IgD-negative memory B cell (primary cell): ENCODE measurements around the gene C1orf50. TPM values are rescaled to one million over a fixed set of nuclear protein-coding genes. Genes with fewer than 3 reads are reported as not detected.

Source experiments
- H3K27ac Mint-ChIP-seq, 3 donors: one replicate each; pipeline ENCODE4 v1.8.0; 2020 to 2022; ENCODE audit warnings: mild to moderate bottlenecking in 3 of 3, mixed read lengths in 3 of 3, moderate library complexity in 1 of 3
- H3K27me3 Mint-ChIP-seq: one replicate; pipeline ENCODE4 v1.8.0; 2021; ENCODE audit warnings: mixed read lengths
- H3K36me3 Mint-ChIP-seq: one replicate; pipeline ENCODE4 v1.8.0; 2020; ENCODE audit warnings: mild to moderate bottlenecking, mixed read lengths
- H3K4me1 Mint-ChIP-seq, 3 donors: one replicate each; pipeline ENCODE4 v1.8.0; 2020 to 2022; ENCODE audit warnings: mixed read lengths in 3 of 3, mild to moderate bottlenecking in 1 of 3
- H3K4me3 Mint-ChIP-seq, 4 donors: one replicate each; pipeline ENCODE4 v1.8.0; 2020 to 2022; ENCODE audit warnings: mild to moderate bottlenecking in 4 of 4, mixed read lengths in 4 of 4, moderate library complexity in 3 of 4
- H3K9me3 Mint-ChIP-seq, 3 donors: one replicate each; pipeline ENCODE4 v1.8.0; 2020 to 2021; ENCODE audit warnings: mixed read lengths in 3 of 3, mild to moderate bottlenecking in 1 of 3
- polyA plus RNA-seq: library from polyadenylated mRNA; unstranded; fragments of 300-500 nt; fragmentation: Illumina TruSeq; gene quantifications from one replicate; pipeline ENCODE4 v1.2.3, GENCODE V29; 2021

Gene C1orf50
- polyA plus RNA-seq, 1 donor from 2014 or later, result 4.2 TPM

DNA sequence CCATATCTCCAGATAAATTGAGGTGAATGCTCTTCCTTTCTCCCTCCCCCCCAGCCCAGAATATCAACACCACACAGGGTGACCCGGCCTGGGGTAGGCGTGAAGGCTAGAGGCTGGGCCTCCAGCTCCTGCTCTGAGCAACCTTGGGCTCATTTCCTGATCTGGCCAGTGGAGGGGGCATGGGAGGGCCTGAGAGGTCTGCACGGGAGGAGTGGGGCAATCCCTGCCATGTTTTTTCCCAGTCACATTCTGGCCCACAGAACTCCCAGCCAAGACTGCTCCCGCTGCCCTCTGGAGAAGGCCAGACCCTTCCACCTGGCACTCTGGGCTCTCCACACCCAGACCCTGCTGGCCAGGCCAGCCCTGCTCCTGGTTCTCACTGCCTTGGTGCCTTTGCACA, 30.9 kb upstream of the C1orf50 start:
- Mint-ChIP-seq H3K9me3 (no peaks in the 10 kb centered on the region), H3K27ac (peak overlapping the region in 1 of 3 donors; percentile 5), H3K4me1 (peaks cover 11 to 13% (median 12%) of the 10 kb centered on the region in 3 donors), H3K27me3 (no peaks in the 10 kb centered on the region), H3K4me3 (no peak overlapping the region), H3K36me3 (no peaks in the 10 kb centered on the region)

GRCh38 chr1:42736571-42737200, 30.4 kb upstream of the C1orf50 start:
- H3K4me3 Mint-ChIP-seq, result peak overlapping the region in 1 of 4 donors; percentile 30
- H3K9me3 Mint-ChIP-seq, result no peaks in the 10 kb centered on the region
- H3K36me3 Mint-ChIP-seq, result no peaks in the 10 kb centered on the region
- H3K27ac Mint-ChIP-seq, result peak overlapping the region in 1 of 3 donors; percentile 5
- H3K4me1 Mint-ChIP-seq, result peaks cover 7 to 10% (median 8%) of the 10 kb centered on the region in 3 donors
- no peaks in the 10 kb centered on the region for H3K27me3 Mint-ChIP-seq

DNA sequence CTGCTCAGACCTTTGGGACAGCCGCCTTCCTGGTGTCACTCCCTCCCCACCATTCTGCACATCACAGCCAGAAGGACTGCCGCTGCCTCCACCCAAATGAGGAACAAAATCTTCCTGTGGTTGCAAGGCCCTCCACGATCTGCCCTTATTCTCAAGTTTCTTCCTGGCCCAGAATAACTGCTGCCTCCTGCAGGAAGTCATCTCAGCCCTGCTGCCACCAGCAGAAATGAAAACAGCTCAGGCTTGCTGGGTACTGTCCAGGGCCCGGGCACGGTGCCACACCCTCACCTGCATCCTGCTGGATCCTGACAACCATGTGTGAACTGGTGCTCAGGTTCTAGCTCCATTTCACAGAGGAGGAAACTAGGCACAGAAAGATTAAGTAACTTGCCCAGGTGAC, 29.8 kb upstream of the C1orf50 start:
- no peaks in the 10 kb centered on the region for H3K36me3 Mint-ChIP-seq
- H3K4me3 Mint-ChIP-seq, result peak overlapping the region in 1 of 4 donors; percentile 18
- H3K9me3 Mint-ChIP-seq, result no peaks in the 10 kb centered on the region
- H3K27ac Mint-ChIP-seq, result no peak overlapping the region
- peaks cover 6 to 10% (median 8%) of the 10 kb centered on the region in 3 donors for H3K4me1 Mint-ChIP-seq
- no peaks in the 10 kb centered on the region for H3K27me3 Mint-ChIP-seq

- no peaks in the 10 kb centered on the region for H3K9me3 Mint-ChIP-seq
- H3K36me3 Mint-ChIP-seq, result no peaks in the 10 kb centered on the region
- peaks cover 6 to 10% (median 8%) of the 10 kb centered on the region in 3 donors for H3K4me1 Mint-ChIP-seq
- no peak overlapping the region for H3K27ac Mint-ChIP-seq
- H3K4me3 Mint-ChIP-seq, result no peak overlapping the region
- H3K27me3 Mint-ChIP-seq, result no peaks in the 10 kb centered on the region
Observed at GRCh38 chr1:42737986-42738677, 28.9 kb upstream of the C1orf50 start.

DNA sequence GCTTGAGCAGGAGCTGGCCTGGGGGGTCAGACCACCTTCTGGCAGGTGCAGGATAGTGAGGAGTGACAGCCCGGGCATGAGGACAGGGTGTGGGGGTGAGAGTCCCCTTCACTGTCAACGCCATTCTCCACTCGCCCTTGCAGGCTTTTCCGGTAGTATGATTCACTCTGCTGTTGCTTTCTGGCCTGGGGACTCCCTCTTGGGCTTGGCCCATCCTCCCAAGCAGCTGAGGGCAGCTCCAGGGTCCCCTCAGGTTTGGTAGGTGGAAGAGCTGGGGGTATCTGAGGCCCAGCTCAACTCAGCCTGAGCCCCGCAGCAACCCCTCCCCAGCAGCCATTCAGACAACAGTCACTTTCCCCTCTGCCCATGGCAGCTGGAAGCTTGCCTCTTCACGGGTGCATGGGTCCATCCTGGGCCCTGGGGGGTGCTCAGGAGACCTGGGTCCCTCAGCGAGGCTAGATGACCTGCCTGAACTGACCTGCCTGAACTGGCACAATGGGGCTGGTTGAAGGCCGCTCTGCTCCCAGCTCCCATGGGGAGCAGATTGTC, 28.3 kb upstream of the C1orf50 start:
- Mint-ChIP-seq H3K4me1 (peaks cover 6 to 10% (median 8%) of the 10 kb centered on the region in 3 donors), H3K9me3 (no peaks in the 10 kb centered on the region), H3K27ac (no peak overlapping the region), H3K36me3 (no peaks in the 10 kb centered on the region), H3K4me3 (no peak overlapping the region), H3K27me3 (no peaks in the 10 kb centered on the region)

- H3K9me3 Mint-ChIP-seq, result no peaks in the 10 kb centered on the region
- no peak within 1 kb of the TSS for H3K27ac Mint-ChIP-seq
Observed at GRCh38 chr1:42739753-42740700, 27.0 kb upstream of the C1orf50 start, which contains the start of gene CLDN19. CLDN19 (minus strand) TSS chr1:42740236; CDS start chr1:42740063, 173 bp downstream.

DNA sequence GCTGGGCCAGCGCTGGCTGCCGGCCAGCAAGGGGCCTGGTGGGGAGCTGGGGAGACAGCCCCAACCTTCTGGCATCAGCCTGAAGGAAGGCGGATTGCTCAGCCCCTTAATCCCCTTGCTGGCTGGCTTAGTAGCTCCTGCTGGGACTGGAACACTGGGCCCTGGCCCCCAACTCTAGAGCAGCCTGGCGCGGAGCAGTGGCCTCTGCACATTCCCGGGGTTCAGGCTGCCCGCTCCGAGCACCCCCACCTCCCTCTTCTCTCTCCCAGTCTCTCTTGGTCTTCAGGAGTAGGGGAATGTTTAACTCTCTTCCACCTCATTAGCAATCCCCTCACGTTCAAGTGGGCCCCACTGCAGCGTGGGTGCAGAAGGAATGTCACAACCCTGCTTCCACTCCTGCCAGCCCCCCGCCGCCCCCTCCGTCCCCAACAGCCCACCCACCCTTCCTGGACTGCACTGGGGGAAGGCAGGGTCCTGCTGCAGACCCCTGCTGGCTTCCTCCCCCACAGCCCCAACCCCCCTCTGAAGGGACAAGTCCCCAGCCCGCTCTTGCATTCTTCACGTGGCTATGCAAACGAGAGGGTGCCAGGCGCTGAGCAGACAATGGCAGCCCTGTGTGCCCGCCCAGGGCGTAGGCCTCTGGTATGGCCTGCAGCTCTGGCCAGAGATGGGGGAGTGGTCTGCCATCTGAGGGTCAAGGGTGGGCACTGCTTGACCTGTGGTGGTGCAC, 26.0 kb upstream of the C1orf50 start:
- Mint-ChIP-seq H3K36me3 (no peaks in the 10 kb centered on the region), H3K27me3 (no peaks in the 10 kb centered on the region), H3K4me3 (no peak overlapping the region), H3K9me3 (no peaks in the 10 kb centered on the region), H3K27ac (no peak overlapping the region), H3K4me1 (peaks cover 6 to 10% (median 8%) of the 10 kb centered on the region in 3 donors)

More at GRCh38 chr1:42739753-42740700, 27.0 kb upstream of the C1orf50 start, which contains the start of gene CLDN19:
- no peaks in the 10 kb centered on the region for H3K36me3 Mint-ChIP-seq
- peaks cover 6 to 10% (median 8%) of the 10 kb centered on the region in 3 donors for H3K4me1 Mint-ChIP-seq
- no peaks in the 10 kb centered on the region for H3K27me3 Mint-ChIP-seq
- H3K4me3 Mint-ChIP-seq, result no peak within 1 kb of the TSS

GRCh38 chr1:42741706-42742105, 25.3 kb upstream of the C1orf50 start:
- Mint-ChIP-seq H3K4me3 (no peak overlapping the region), H3K4me1 (peaks cover 6 to 9% (median 8%) of the 10 kb centered on the region in 3 donors), H3K36me3 (no peaks in the 10 kb centered on the region), H3K27me3 (no peaks in the 10 kb centered on the region), H3K27ac (no peak overlapping the region), H3K9me3 (no peaks in the 10 kb centered on the region)

GRCh38 chr1:42742141-42742540, 24.9 kb upstream of the C1orf50 start:
- Mint-ChIP-seq H3K9me3 (no peaks in the 10 kb centered on the region), H3K27me3 (no peaks in the 10 kb centered on the region), H3K4me1 (peaks cover 3 to 5% (median 4%) of the 10 kb centered on the region in 3 donors), H3K4me3 (no peak overlapping the region), H3K27ac (peak overlapping the region in 1 of 3 donors; percentile 57), H3K36me3 (no peaks in the 10 kb centered on the region)

DNA sequence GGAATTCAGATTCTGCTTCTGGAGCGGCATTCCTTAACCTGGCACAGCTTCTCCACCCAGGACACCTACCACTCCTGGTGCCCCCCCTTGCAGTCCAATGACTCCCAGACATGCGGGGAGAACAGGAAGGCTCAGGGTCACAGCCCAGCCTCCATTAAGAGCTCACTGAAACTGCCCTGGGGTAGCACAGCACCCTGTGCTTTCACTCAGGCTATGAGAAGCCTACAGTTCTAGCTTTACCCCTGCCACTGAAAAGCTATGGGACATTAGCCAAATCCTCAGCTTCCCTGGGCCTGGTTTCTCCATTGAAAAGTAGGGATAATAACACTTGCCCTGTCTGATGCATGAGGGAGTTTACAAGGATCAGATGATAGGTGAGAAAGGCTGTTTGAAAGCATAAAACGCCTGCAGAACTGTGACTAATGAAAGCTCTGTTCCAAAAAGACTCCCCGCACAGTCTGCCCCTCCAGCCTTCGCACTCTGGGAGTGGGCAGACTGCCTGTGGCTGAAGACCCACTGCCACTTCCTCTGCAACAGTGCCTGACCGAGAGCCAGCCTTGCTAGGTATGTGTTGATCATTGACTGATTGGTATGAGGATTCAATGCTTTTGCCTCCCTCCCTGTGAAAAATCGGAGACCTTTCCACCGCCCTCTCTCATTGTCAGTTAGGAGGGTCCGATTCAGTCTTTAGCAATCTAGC, 24.3 kb upstream of the C1orf50 start:
- H3K27me3 Mint-ChIP-seq, result no peaks in the 10 kb centered on the region
- no peaks in the 10 kb centered on the region for H3K9me3 Mint-ChIP-seq
- H3K4me3 Mint-ChIP-seq, result no peak overlapping the region
- no peaks in the 10 kb centered on the region for H3K36me3 Mint-ChIP-seq
- H3K4me1 Mint-ChIP-seq, result no peaks in the 10 kb centered on the region
- H3K27ac Mint-ChIP-seq, result peak overlapping the region in 1 of 3 donors; percentile 57

- Mint-ChIP-seq H3K36me3 (no peaks in the 10 kb centered on the region), H3K27ac (peak overlapping the region in 1 of 3 donors; percentile 32), H3K4me1 (no peaks in the 10 kb centered on the region), H3K27me3 (no peaks in the 10 kb centered on the region), H3K4me3 (no peak overlapping the region), H3K9me3 (no peaks in the 10 kb centered on the region)
Observed at GRCh38 chr1:42743317-42744147, 23.5 kb upstream of the C1orf50 start.

- Mint-ChIP-seq H3K27ac (no peak overlapping the region), H3K27me3 (no peaks in the 10 kb centered on the region), H3K9me3 (no peaks in the 10 kb centered on the region), H3K36me3 (no peaks in the 10 kb centered on the region), H3K4me1 (peaks cover 0 to 2% (median 0%) of the 10 kb centered on the region in 3 donors), H3K4me3 (no peak overlapping the region)
Observed at GRCh38 chr1:42744148-42744413, 23.0 kb upstream of the C1orf50 start.

DNA sequence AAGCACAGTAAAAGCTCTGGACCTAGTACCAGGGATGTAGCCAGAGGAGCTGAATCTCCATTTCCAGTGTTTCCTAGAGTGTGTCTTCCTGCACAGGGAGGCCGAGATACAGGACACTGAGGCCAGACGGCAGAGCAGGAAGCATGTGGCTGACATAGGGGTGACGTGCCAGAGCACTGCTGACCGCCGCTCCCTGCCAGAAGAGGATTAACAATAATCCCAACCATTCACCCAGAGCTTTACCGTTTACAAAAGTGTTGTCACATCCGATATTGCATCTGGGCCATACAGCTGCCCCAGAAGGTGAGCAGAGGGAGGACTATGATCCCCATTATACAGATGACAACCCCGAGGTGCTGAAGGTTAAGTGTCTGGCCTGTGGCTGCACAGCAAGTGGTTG, 21.2 kb upstream of the C1orf50 start:
- Mint-ChIP-seq H3K4me3 (no peak overlapping the region), H3K27me3 (no peaks in the 10 kb centered on the region), H3K9me3 (no peaks in the 10 kb centered on the region), H3K4me1 (peaks cover 0 to 2% (median 0%) of the 10 kb centered on the region in 3 donors), H3K27ac (peak overlapping the region in 1 of 3 donors; percentile 35), H3K36me3 (peaks cover 8% of the 10 kb centered on the region)
